CD14-positive monocyte (primary cell): ENCODE data around the gene TAC1. TPM values are rescaled to one million over a fixed set of nuclear protein-coding genes. Genes with fewer than 3 reads are reported as not detected.

Experiments used
- DNase-seq, 3 donors: peaks; one replicate each; pipeline ENCODE4 v3.0.0-alpha.2; 2011 to 2022
- H2AFZ ChIP-seq: 2 replicates; pipeline ENCODE4 v1.6.0; 2012; ENCODE audit warnings: mild to moderate bottlenecking, low read depth, low read length, inconsistent platforms; ENCODE audit not compliant: insufficient read depth, poor library complexity, severe bottlenecking
- H3K27ac ChIP-seq, 2 donors: 1 replicate in 1 of 2; 2 replicates in 1 of 2; pipeline ENCODE4 v1.5.1; 2012 to 2013; ENCODE audit warnings: low read length in 2 of 2, control low read depth in 1 of 2, inconsistent platforms in 1 of 2, low read depth in 1 of 2, mild to moderate bottlenecking in 1 of 2
- H3K27me3 ChIP-seq, 2 donors: one replicate each; pipeline versions ENCODE4 v1.6.0 to v1.6.1; 2011 to 2013; ENCODE audit warnings: low read length in 2 of 2; ENCODE audit not compliant: control insufficient read depth in 2 of 2, insufficient read depth in 2 of 2
- H3K36me3 ChIP-seq, 2 donors: replicated peaks in 1 of 2; 1 replicate in 1 of 2; 2 replicates in 1 of 2; pipeline versions ENCODE4 v1.5.1 to v1.6.1; 2012 to 2013; ENCODE audit warnings: low read length in 2 of 2, control low read depth in 1 of 2, inconsistent platforms in 1 of 2, mild to moderate bottlenecking in 1 of 2; ENCODE audit not compliant: insufficient read depth in 2 of 2, control insufficient read depth in 1 of 2
- H3K4me1 ChIP-seq, 2 donors: 1 replicate in 1 of 2; 2 replicates in 1 of 2; pipeline versions ENCODE4 v1.5.1 to v1.6.1; 2012 to 2013; ENCODE audit warnings: low read length in 2 of 2, control low read depth in 1 of 2, inconsistent platforms in 1 of 2, mild to moderate bottlenecking in 1 of 2, moderate library complexity in 1 of 2; ENCODE audit not compliant: insufficient read depth in 2 of 2, control insufficient read depth in 1 of 2
- H3K4me2 ChIP-seq: replicated peaks from 2 replicates; pipeline ENCODE3; 2012; ENCODE audit warnings: low read length, moderate library complexity, mild to moderate bottlenecking; ENCODE audit not compliant: poor library complexity, severe bottlenecking; ENCODE audit errors: extremely low read depth
- H3K4me3 ChIP-seq, 3 experiments: fragments of 200-600 bp in 1 of 3; sonication (generic) in 1 of 3; replicated peaks in 1 of 3; 1 replicate in 2 of 3; 2 replicates in 1 of 3; pipeline ENCODE4 v1.5.1; 2011 to 2013; ENCODE audit warnings: low read length in 3 of 3, mild to moderate bottlenecking in 3 of 3, control low read depth in 2 of 3, low read depth in 2 of 3, inconsistent platforms in 1 of 3, moderate library complexity in 1 of 3
- H3K79me2 ChIP-seq: 2 replicates; pipeline ENCODE4 v1.6.0; 2012; ENCODE audit warnings: mild to moderate bottlenecking, control low read depth, inconsistent platforms, low read length, moderate library complexity; ENCODE audit not compliant: insufficient read depth
- H3K9ac ChIP-seq: 2 replicates; pipeline ENCODE4 v1.6.0; 2017; ENCODE audit warnings: low read length, mild to moderate bottlenecking; ENCODE audit not compliant: insufficient read depth, poor library complexity, severe bottlenecking
- H3K9me3 ChIP-seq, 2 donors: replicated peaks in 1 of 2; 1 replicate in 1 of 2; 2 replicates in 1 of 2; pipeline versions ENCODE4 v1.5.1 to v1.6.1; 2012 to 2013; ENCODE audit warnings: low read length in 2 of 2, control low read depth in 1 of 2; ENCODE audit not compliant: control insufficient read depth in 1 of 2, insufficient read depth in 1 of 2
- H4K20me1 ChIP-seq: 2 replicates; pipeline ENCODE4 v1.6.0; 2012; ENCODE audit warnings: mild to moderate bottlenecking, low read length, control low read depth, moderate library complexity; ENCODE audit not compliant: insufficient read depth
- H3K27ac Mint-ChIP-seq, 7 donors: one replicate each; pipeline ENCODE4 v1.8.0; 2020; ENCODE audit warnings: mild to moderate bottlenecking in 7 of 7, mixed read lengths in 7 of 7, moderate library complexity in 6 of 7, inconsistent platforms in 2 of 7
- H3K27me3 Mint-ChIP-seq, 3 donors: one replicate each; pipeline ENCODE4 v1.8.0; 2021 to 2022; ENCODE audit warnings: low read depth in 3 of 3, mild to moderate bottlenecking in 3 of 3, mixed read lengths in 3 of 3, moderate library complexity in 3 of 3, inconsistent platforms in 1 of 3
- H3K36me3 Mint-ChIP-seq, 2 donors: one replicate each; pipeline ENCODE4 v1.8.0; 2020; ENCODE audit warnings: mixed read lengths in 2 of 2, inconsistent platforms in 1 of 2, mild to moderate bottlenecking in 1 of 2
- H3K4me1 Mint-ChIP-seq: one replicate; pipeline ENCODE4 v1.8.0; 2020; ENCODE audit warnings: mild to moderate bottlenecking, mixed read lengths
- H3K4me3 Mint-ChIP-seq, 2 donors: one replicate each; pipeline ENCODE4 v1.8.0; 2020; ENCODE audit warnings: mild to moderate bottlenecking in 2 of 2, mixed read lengths in 2 of 2, moderate library complexity in 1 of 2
- H3K9me3 Mint-ChIP-seq, 7 donors: one replicate each; pipeline ENCODE4 v1.8.0; 2020 to 2022; ENCODE audit warnings: mixed read lengths in 7 of 7, mild to moderate bottlenecking in 6 of 7, moderate library complexity in 6 of 7, inconsistent platforms in 2 of 7
- WGBS: methylation state at CpG from one replicate; pipeline ENCODE4 v1.1.5; 2013; ENCODE audit warnings: missing lambda C conversion rate; ENCODE audit not compliant: insufficient coverage; 5-methylcytosine and 5-hydroxymethylcytosine counted together
- intact Hi-C, 2 donors: fragments of 100-400 bp; cut with micrococcal nuclease; formaldehyde crosslinking; loops; one replicate each; pipeline versions ENCODE4 v1.15.0 to v1.15.1; 2023
- polyA plus RNA-seq, 3 donors: library from polyadenylated mRNA; depleted of rRNA in 1 of 3; unstranded in 2 of 3; stranded (reverse) in 1 of 3; fragments of 300-500 nt in 2 of 3; fragments of >200 nt in 1 of 3; fragmentation: Illumina TruSeq in 2 of 3; gene quantifications; 1 replicate in 2 of 3; 2 replicates in 1 of 3; pipeline ENCODE4 v1.2.3, GENCODE V29; 2012 to 2021
- TF ChIP-seq, protein P1 (sequence below): fragments of 200-600 bp; IDR thresholded peaks from one replicate; pipeline ENCODE4 v1.8.0; 2022; ENCODE audit warnings: antibody characterized with exemption, mild to moderate bottlenecking

Gene TAC1
- polyA plus RNA-seq, 3 donors: not detected

GRCh38 chr7:97748482-97748881, 16.6 kb downstream of the TAC1 start:
- TF ChIP-seq, protein P1, sequence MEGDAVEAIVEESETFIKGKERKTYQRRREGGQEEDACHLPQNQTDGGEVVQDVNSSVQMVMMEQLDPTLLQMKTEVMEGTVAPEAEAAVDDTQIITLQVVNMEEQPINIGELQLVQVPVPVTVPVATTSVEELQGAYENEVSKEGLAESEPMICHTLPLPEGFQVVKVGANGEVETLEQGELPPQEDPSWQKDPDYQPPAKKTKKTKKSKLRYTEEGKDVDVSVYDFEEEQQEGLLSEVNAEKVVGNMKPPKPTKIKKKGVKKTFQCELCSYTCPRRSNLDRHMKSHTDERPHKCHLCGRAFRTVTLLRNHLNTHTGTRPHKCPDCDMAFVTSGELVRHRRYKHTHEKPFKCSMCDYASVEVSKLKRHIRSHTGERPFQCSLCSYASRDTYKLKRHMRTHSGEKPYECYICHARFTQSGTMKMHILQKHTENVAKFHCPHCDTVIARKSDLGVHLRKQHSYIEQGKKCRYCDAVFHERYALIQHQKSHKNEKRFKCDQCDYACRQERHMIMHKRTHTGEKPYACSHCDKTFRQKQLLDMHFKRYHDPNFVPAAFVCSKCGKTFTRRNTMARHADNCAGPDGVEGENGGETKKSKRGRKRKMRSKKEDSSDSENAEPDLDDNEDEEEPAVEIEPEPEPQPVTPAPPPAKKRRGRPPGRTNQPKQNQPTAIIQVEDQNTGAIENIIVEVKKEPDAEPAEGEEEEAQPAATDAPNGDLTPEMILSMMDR: no peak
- H3K36me3 Mint-ChIP-seq: no peaks in the 10 kb centered on the region
- no peaks in the 10 kb centered on the region for H3K79me2 ChIP-seq

GRCh38 chr7:97751566-97751965, 19.7 kb downstream of the TAC1 start:
- peaks cover 0 to 2% (median 2%) of the 10 kb centered on the region in 3 donors for H3K27me3 Mint-ChIP-seq
- no peak for DNase-seq
- no CpG with 5 or more reads among the region's 2 CpGs for WGBS
- H3K4me3 ChIP-seq: no peak overlapping the region
- H3K4me1 Mint-ChIP-seq: no peaks in the 10 kb centered on the region
- no peaks in the 10 kb centered on the region for H3K79me2 ChIP-seq
- no peak overlapping the region for H3K4me2 ChIP-seq
- no peaks in the 10 kb centered on the region for H3K27me3 ChIP-seq
- H3K4me3 Mint-ChIP-seq: no peak overlapping the region
- H3K4me1 ChIP-seq: no peaks in the 10 kb centered on the region
- H3K27ac ChIP-seq: no peak overlapping the region
- no peaks in the 10 kb centered on the region for H3K9me3 ChIP-seq
- H4K20me1 ChIP-seq: no peaks in the 10 kb centered on the region
- peaks cover 0 to 2% (median 0%) of the 10 kb centered on the region in 7 donors for H3K9me3 Mint-ChIP-seq
- no peaks in the 10 kb centered on the region for H3K36me3 ChIP-seq
- TF ChIP-seq, protein P1: no peak
- no peaks in the 10 kb centered on the region for H3K36me3 Mint-ChIP-seq
- no peak overlapping the region for H2AFZ ChIP-seq
- H3K27ac Mint-ChIP-seq: no peak overlapping the region
- intact Hi-C loops: no loop called here
- H3K9ac ChIP-seq: no peak overlapping the region

More at GRCh38 chr7:97748482-97748881, 16.6 kb downstream of the TAC1 start:
- no peaks in the 10 kb centered on the region for H3K9me3 ChIP-seq
- H3K27me3 ChIP-seq: no peaks in the 10 kb centered on the region
- no peak overlapping the region for H3K9ac ChIP-seq
- Mint-ChIP-seq H3K27ac (no peak overlapping the region), H3K4me3 (no peak overlapping the region), H3K9me3 (peaks cover 0 to 2% (median 0%) of the 10 kb centered on the region in 7 donors), H3K27me3 (peaks cover 0 to 2% (median 0%) of the 10 kb centered on the region in 3 donors), H3K4me1 (no peaks in the 10 kb centered on the region)
- H3K4me2 ChIP-seq: no peak overlapping the region
- H3K4me1 ChIP-seq: no peaks in the 10 kb centered on the region
- no peaks in the 10 kb centered on the region for H4K20me1 ChIP-seq
- H3K27ac ChIP-seq: no peak overlapping the region
- H3K36me3 ChIP-seq: no peaks in the 10 kb centered on the region
- H3K4me3 ChIP-seq: no peak overlapping the region
- H2AFZ ChIP-seq: no peak overlapping the region
- intact Hi-C loops: no loop called here
- DNase-seq: no peak
